H1 (cell line): Measurements from ENCODE around the gene PPP2R5B. TPM values are rescaled to one million over a fixed set of nuclear protein-coding genes. Genes with fewer than 3 reads are reported as not detected.

Experiments
- CTCF ChIA-PET: fragments of 300-600 bp; sonication (Branson Sonifier 250); formaldehyde crosslinking; loops from one replicate; lab custom pipeline; 2021; ENCODE audit not compliant: partially characterized antibody; lab: Charles Lee
- POLR2A ChIA-PET: fragments of 300-600 bp; sonication (Branson Sonifier 250); formaldehyde crosslinking; loops from one replicate; lab custom pipeline; 2021; ENCODE audit warnings: inconsistent platforms; ENCODE audit not compliant: partially characterized antibody; lab: Charles Lee
- DNase-seq, 2 experiments: peaks; one replicate each; pipeline versions ENCODE4 v3.0.0 to v3.0.0-alpha.2; 2010 to 2022; ENCODE audit warnings: low spot score in 2 of 2, low read depth in 1 of 2, mixed read lengths in 1 of 2
- FAIRE-seq: peaks from 2 replicates; lab custom pipeline; 2011; peaks lifted over from hg19 to GRCh38; lab: Jason Lieb, UNC
- H2AFZ ChIP-seq: 2 replicates; pipeline ENCODE4 v1.8.1; 2012; ENCODE audit warnings: low read length, inconsistent platforms
- H2AK5ac ChIP-seq: 2 replicates; pipeline ENCODE4 v1.6.1; 2013; ENCODE audit warnings: low read depth, low read length
- H2BK120ac ChIP-seq: replicated peaks from 2 replicates; pipeline ENCODE3; 2013; ENCODE audit warnings: low read depth, low read length, inconsistent platforms
- H2BK12ac ChIP-seq: 2 replicates; pipeline ENCODE4 v1.6.1; 2013; ENCODE audit warnings: low read depth, low read length
- H2BK15ac ChIP-seq: 2 replicates; pipeline ENCODE4 v1.6.1; 2013; ENCODE audit warnings: low read length
- H2BK20ac ChIP-seq: 2 replicates; pipeline ENCODE4 v1.6.1; 2013; ENCODE audit warnings: low read length
- H2BK5ac ChIP-seq: 2 replicates; pipeline ENCODE4 v1.6.1; 2013; ENCODE audit warnings: low read depth, low read length
- H3K14ac ChIP-seq: 2 replicates; pipeline ENCODE4 v1.6.1; 2013; ENCODE audit warnings: inconsistent platforms; ENCODE audit not compliant: insufficient read length
- H3K18ac ChIP-seq: 2 replicates; pipeline ENCODE4 v1.6.1; 2013; ENCODE audit warnings: low read length; ENCODE audit errors: extremely low read depth
- H3K23ac ChIP-seq: 2 replicates; pipeline ENCODE4 v1.6.1; 2013; ENCODE audit warnings: inconsistent platforms; ENCODE audit not compliant: insufficient read length
- H3K23me2 ChIP-seq: 2 replicates; pipeline ENCODE4 v1.6.1; 2013; ENCODE audit warnings: low read depth, low read length
- H3K27ac ChIP-seq: 2 replicates; pipeline ENCODE4 v1.6.1; 2011; ENCODE audit warnings: low read depth, low read length, inconsistent platforms
- H3K27me3 ChIP-seq, 4 experiments: replicated peaks in 1 of 4; 1 replicate in 1 of 4; 2 replicates in 3 of 4; pipeline versions ENCODE4 v1.6.1 to v1.8.1; 2011 to 2013; ENCODE audit warnings: low read length in 3 of 4, mild to moderate bottlenecking in 3 of 4, inconsistent platforms in 2 of 4, mixed read lengths in 2 of 4, moderate library complexity in 1 of 4; ENCODE audit not compliant: control insufficient read depth in 3 of 4, insufficient read depth in 3 of 4; ENCODE audit errors: extremely low read depth in 1 of 4
- H3K36me3 ChIP-seq, 4 experiments: 2 replicates each; pipeline versions ENCODE4 v1.6.1 to v1.8.1; 2011 to 2013; ENCODE audit warnings: mild to moderate bottlenecking in 4 of 4, low read length in 3 of 4, moderate library complexity in 2 of 4, control low read depth in 1 of 4, inconsistent platforms in 1 of 4; ENCODE audit not compliant: insufficient read depth in 4 of 4, control insufficient read depth in 2 of 4
- H3K4ac ChIP-seq: replicated peaks from 2 replicates; pipeline ENCODE3; 2013; ENCODE audit warnings: low read length, low read depth, mixed read lengths, inconsistent platforms; ENCODE audit not compliant: insufficient read length
- H3K4me1 ChIP-seq, 4 experiments: replicated peaks in 1 of 4; 1 replicate in 1 of 4; 2 replicates in 3 of 4; pipeline versions ENCODE4 v1.6.1 to v1.8.1; 2011 to 2013; ENCODE audit warnings: low read length in 3 of 4, inconsistent platforms in 2 of 4, mixed read lengths in 1 of 4; ENCODE audit not compliant: insufficient read depth in 4 of 4, control insufficient read depth in 3 of 4
- H3K4me2 ChIP-seq, 2 experiments: 2 replicates each; pipeline versions ENCODE4 v1.6.1 to v1.8.1; 2011 to 2013; ENCODE audit warnings: low read depth in 2 of 2, low read length in 2 of 2, control low read depth in 1 of 2, inconsistent platforms in 1 of 2, mild to moderate bottlenecking in 1 of 2; ENCODE audit not compliant: insufficient read depth in 1 of 2
- H3K4me3 ChIP-seq, 4 experiments: fragments of 200-600, 300-600 bp in 1 of 4; sonication (generic), shearing (Covaris generic), sonication (Bioruptor Twin) in 1 of 4; 2 replicates each; pipeline versions ENCODE4 v1.5.1 to v1.8.1; 2011 to 2016; ENCODE audit warnings: low read length in 4 of 4, low read depth in 3 of 4, control low read depth in 2 of 4, inconsistent platforms in 2 of 4, mild to moderate bottlenecking in 2 of 4, mixed read lengths in 1 of 4, moderate library complexity in 1 of 4; ENCODE audit not compliant: insufficient read depth in 2 of 4; ENCODE audit errors: extremely low read depth in 1 of 4
- H3K56ac ChIP-seq: replicated peaks from 2 replicates; pipeline ENCODE3; 2013; ENCODE audit warnings: low read depth, mild to moderate bottlenecking, mixed read lengths, low read length, inconsistent platforms; ENCODE audit not compliant: insufficient read length
- H3K79me1 ChIP-seq: 2 replicates; pipeline ENCODE4 v1.6.1; 2013; ENCODE audit warnings: low read depth, low read length, control low read depth
- H3K79me2 ChIP-seq, 2 experiments: 2 replicates each; pipeline versions ENCODE4 v1.6.1 to v1.8.1; 2012 to 2013; ENCODE audit warnings: low read length in 2 of 2, mild to moderate bottlenecking in 2 of 2, inconsistent platforms in 1 of 2; ENCODE audit not compliant: insufficient read depth in 2 of 2, control insufficient read depth in 1 of 2
- H3K9ac ChIP-seq, 4 experiments: replicated peaks in 1 of 4; 1 replicate in 1 of 4; 2 replicates in 3 of 4; pipeline versions ENCODE4 v1.6.1 to v1.8.1; 2011 to 2013; ENCODE audit warnings: low read depth in 3 of 4, low read length in 3 of 4, control low read depth in 2 of 4, mild to moderate bottlenecking in 2 of 4, moderate library complexity in 2 of 4, inconsistent platforms in 1 of 4; ENCODE audit errors: extremely low read depth in 1 of 4
- H3K9me3 ChIP-seq, 2 experiments: 2 replicates each; pipeline versions ENCODE4 v1.6.1 to v1.8.1; 2012 to 2013; ENCODE audit warnings: mild to moderate bottlenecking in 2 of 2, moderate library complexity in 2 of 2, control low read depth in 1 of 2, inconsistent platforms in 1 of 2, low read depth in 1 of 2, low read length in 1 of 2, mixed read lengths in 1 of 2; ENCODE audit not compliant: insufficient read depth in 2 of 2
- H4K20me1 ChIP-seq, 2 experiments: replicated peaks in 1 of 2; 2 replicates each; pipeline versions ENCODE3 to v1.8.1; 2011 to 2013; ENCODE audit warnings: inconsistent platforms in 2 of 2, low read length in 2 of 2, mild to moderate bottlenecking in 1 of 2; ENCODE audit not compliant: insufficient read depth in 2 of 2, control insufficient read depth in 1 of 2
- H4K5ac ChIP-seq: 2 replicates; pipeline ENCODE4 v1.6.1; 2013; ENCODE audit warnings: low read length, low read depth, mixed read lengths, inconsistent platforms; ENCODE audit not compliant: insufficient read length
- H4K8ac ChIP-seq: 2 replicates; pipeline ENCODE4 v1.8.0; 2013; ENCODE audit warnings: mild to moderate bottlenecking, moderate library complexity, low read length, inconsistent platforms; ENCODE audit not compliant: insufficient read depth; ENCODE audit errors: extremely low read depth
- H4K91ac ChIP-seq: replicated peaks from 2 replicates; pipeline ENCODE3; 2013; ENCODE audit warnings: low read length, mixed read lengths, inconsistent platforms; ENCODE audit not compliant: insufficient read length
- CTBP2 ChIP-seq: IDR thresholded peaks from 2 replicates; pipeline ENCODE4 v1.7.0; 2011; ENCODE audit warnings: borderline replicate concordance, mild to moderate bottlenecking, moderate library complexity, mixed read lengths, low read length; ENCODE audit not compliant: insufficient read depth, insufficient read length
- HDAC2 ChIP-seq, 2 experiments: fragments of 300-600 bp in 1 of 2; sonication (generic) in 1 of 2; IDR thresholded peaks; 2 replicates each; pipeline ENCODE4 v1.6.1; 2011 to 2012; ENCODE audit warnings: low read depth in 2 of 2, low read length in 2 of 2, mild to moderate bottlenecking in 2 of 2, moderate library complexity in 2 of 2, borderline replicate concordance in 1 of 2, inconsistent platforms in 1 of 2
- WGBS, 2 experiments: shearing (Covaris generic) in 1 of 2; methylation state at CpG; one replicate each; pipeline versions ENCODE4 v1.1.6 to v1.1.7; 2013 to 2015; ENCODE audit warnings: low lambda C conversion rate in 2 of 2, mixed read lengths in 2 of 2, inconsistent platforms in 1 of 2, low coverage in 1 of 2, missing lambda C conversion rate in 1 of 2; ENCODE audit not compliant: insufficient replicate concordance in 2 of 2, insufficient coverage in 1 of 2, insufficient read length in 1 of 2; ENCODE audit errors: extremely low coverage in 1 of 2, missing lambda C conversion rate in 1 of 2; 5-methylcytosine and 5-hydroxymethylcytosine counted together
- polyA plus RNA-seq, 7 experiments: library from polyadenylated mRNA; depleted of rRNA in 3 of 7; stranded (reverse) in 5 of 7; unstranded in 2 of 7; fragments of >200 nt in 5 of 7; fragments of 200-250 nt in 2 of 7; gene quantifications; 1 replicate in 5 of 7; 2 replicates in 1 of 7; 4 replicates in 1 of 7; pipeline versions ENCODE4 v1.2.1 to v1.2.3, GENCODE V29; 2011 to 2013; ENCODE audit warnings: missing spikeins in 2 of 7, mixed read lengths in 2 of 7
- total RNA-seq: library from RNA; stranded (reverse); fragmentation: NEBNext Ultra II Directional; extraction: Animal tissue kit (Norgen Biotek cat#: 25700); gene quantifications from 2 replicates; pipeline ENCODE4 v1.2.1, GENCODE V29; 2021

Gene PPP2R5B
- total and polyA plus RNA-seq, 2 of the 8 experiments (the other 6 are each of a cell fraction or from before 2014, with no cell fraction given) = 4.9 to 5.1 TPM

GRCh38 chr11:64924910-64925284 is 408 bp downstream of the PPP2R5B start:
- H3K56ac ChIP-seq = peak overlapping the region; percentile 46
- POLR2A ChIA-PET = interaction anchor here (0.8 to 2.0 kb wide), 7 partner anchors 11 to 146 kb away, joined by 3 to 11 read pairs (median 4); partner anchors contain the start of genes BATF2, EHD1, GPHA2 and MEN1
- peak overlapping the region; percentile 32; the same call in 1 of the 2 replicates for H3K18ac ChIP-seq
- no peak overlapping the region for H2AK5ac ChIP-seq
- TF ChIP-seq CTBP2 = no peak
- peak in 1 of 2 experiments; percentile 17; a peak in 1 of 4 replicates for TF ChIP-seq HDAC2 (IDR thresholded peaks at IDR 0.05; ENCODE audit: borderline replicate concordance in 1 of 2, low read depth in 2 of 2, low read length in 2 of 2)
- no peak overlapping the region for H2BK15ac ChIP-seq
- H3K23ac ChIP-seq = no peak overlapping the region
- H3K27me3 ChIP-seq = peaks cover 0 to 6% (median 4%) of the 10 kb centered on the region in 4 experiments; a peak in 4 of 7 replicates
- H2AFZ ChIP-seq = no peak overlapping the region
- no peak overlapping the region for H3K4ac ChIP-seq
- H3K79me2 ChIP-seq = no peaks in the 10 kb centered on the region
- H2BK5ac ChIP-seq = no peak overlapping the region
- CTCF ChIA-PET = interaction anchor here (0.9 to 2.4 kb wide), 7 partner anchors 9 to 78 kb away, joined by 3 to 7 read pairs (median 4); no protein-coding TSS in a partner anchor
- H3K9ac ChIP-seq = no peak overlapping the region; a peak in 1 of 7 replicates
- no peaks in the 10 kb centered on the region for H3K9me3 ChIP-seq
- H3K36me3 ChIP-seq = no peaks in the 10 kb centered on the region; a peak in 1 of 8 replicates
- peak overlapping the region; percentile 16; the same call in 1 of the 2 replicates for H4K8ac ChIP-seq
- H4K20me1 ChIP-seq = no peaks in the 10 kb centered on the region
- H2BK120ac ChIP-seq = no peak overlapping the region
- peaks cover 8% of the 10 kb centered on the region; the same call in 1 of the 2 replicates for H3K23me2 ChIP-seq
- H2BK20ac ChIP-seq = no peak overlapping the region
- no peak overlapping the region for H3K27ac ChIP-seq
- H4K91ac ChIP-seq = no peak overlapping the region
- H3K79me1 ChIP-seq = no peaks in the 10 kb centered on the region
- H3K4me1 ChIP-seq = peaks cover 0 to 7% (median 4%) of the 10 kb centered on the region in 4 experiments; a peak in 5 of 7 replicates
- H3K4me3 ChIP-seq = peak overlapping the region; percentile 39 to 84 (median 55)
- DNase-seq = peak in 1 of 2 experiments; percentile 61
- no peak overlapping the region for H4K5ac ChIP-seq
- H2BK12ac ChIP-seq = no peak overlapping the region
- H3K14ac ChIP-seq = no peak overlapping the region
- H3K4me2 ChIP-seq = peak overlapping the region; percentile 71 to 84
- FAIRE-seq = no peak
- WGBS, 2 experiments = 0% methylated on average over 15 of the region's 24 CpGs; no CpG with 5 or more reads in 1 of the 2 experiments
